HG03139 (cell line): ENCODE measurements around the gene SUMO3.
"Not testable (repeated sequence)": the region's sequence is repeated elsewhere in the genome, so short reads cannot be mapped to it uniquely, and the experiment has no call there.

Experiments
- ATAC-seq: cut with Tn5 transposase; IDR thresholded peaks from one replicate; pipeline ENCODE4 v1.9.1; 2021; ENCODE audit not compliant: unreplicated experiment

Gene SUMO3

DNA sequence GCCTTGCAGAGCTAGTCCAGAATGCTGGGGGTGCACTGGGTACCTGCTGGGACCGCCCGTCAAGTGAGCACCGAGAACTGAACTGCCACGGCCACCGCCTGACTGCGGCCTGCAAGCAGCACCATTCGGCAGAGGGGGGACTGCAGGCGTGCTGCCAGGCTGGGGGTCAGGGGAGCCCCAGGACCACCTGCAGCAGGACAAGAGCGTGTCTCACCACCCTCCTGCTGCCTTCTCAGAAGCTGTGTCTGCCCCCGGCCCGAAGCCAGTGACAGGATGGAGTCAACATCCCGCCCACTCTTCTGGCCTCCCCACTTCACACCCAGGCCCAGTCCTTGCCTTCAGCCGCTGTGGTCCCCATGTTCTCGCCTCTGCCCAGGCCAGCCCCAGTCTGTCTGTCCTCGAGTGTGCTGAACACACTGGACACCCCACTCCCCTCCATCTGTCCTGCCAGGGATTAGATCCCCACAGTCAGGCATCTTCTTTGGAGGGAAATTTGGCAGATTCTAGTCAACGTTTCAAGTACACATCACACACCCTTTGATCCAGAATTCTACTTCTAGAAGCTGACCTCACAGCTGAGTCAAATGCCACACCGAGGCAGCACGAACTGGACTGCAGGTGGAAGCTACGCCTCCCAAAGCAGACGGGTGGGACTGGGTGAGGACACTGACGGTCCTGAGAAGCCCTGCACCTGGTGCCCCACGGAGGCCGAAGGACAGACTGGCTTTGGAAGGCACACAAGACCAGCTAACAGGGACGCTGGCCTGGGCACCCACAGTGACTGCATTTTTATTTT, 29.6 kb upstream of the SUMO3 start:
- ATAC-seq = no peak

DNA sequence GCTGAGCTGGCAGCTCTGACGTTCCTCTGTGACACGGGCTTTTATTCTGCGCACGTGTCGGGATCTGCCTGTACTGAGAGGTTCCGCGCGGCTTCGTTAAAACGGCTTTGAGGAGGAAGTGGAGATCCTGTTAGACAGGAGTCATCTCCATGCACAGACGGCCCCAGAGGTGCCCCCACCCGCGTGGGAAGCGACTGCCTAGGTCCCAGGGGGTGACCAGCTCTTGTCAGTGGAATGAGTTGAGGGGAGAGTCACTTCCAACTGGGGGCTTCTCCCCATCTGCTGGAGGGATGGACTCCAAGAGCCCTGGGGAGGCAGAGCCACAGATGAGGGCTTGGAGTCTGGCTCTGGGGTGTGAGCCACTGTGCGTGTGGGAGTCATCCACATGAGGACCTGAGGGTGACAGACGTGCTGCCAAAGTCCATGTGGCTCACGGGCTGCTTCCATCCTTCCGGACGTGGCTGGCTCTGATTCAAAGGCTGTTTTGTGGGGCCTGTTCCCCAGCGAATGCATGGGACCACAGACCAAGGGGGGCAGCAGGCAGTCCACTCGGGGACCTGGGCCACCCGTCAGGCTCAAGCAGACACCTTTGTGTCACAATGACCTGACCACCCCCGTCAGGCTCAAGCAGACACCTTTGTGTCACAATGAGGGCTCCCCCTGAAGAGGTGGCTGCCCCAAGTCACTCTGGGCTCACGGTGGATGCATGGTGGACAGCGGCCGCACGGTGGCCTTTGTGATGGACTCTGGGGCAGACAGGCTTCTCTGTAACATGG, 28.8 kb upstream of the SUMO3 start:
- ATAC-seq = no peak

DNA sequence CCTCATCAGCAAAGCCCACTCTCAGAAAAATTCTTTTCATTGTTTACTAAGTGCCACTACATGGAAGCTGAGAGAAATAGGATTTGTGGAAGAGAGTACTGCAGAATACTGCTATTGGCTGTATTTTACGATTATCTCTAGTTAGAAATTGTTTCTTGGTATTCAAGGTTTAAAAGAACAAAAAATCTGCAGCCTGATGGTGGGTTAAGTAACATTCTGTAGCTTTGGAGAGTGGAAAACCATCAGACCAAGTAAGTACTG, 28.3 kb upstream of the SUMO3 start:
- no peak for ATAC-seq

DNA sequence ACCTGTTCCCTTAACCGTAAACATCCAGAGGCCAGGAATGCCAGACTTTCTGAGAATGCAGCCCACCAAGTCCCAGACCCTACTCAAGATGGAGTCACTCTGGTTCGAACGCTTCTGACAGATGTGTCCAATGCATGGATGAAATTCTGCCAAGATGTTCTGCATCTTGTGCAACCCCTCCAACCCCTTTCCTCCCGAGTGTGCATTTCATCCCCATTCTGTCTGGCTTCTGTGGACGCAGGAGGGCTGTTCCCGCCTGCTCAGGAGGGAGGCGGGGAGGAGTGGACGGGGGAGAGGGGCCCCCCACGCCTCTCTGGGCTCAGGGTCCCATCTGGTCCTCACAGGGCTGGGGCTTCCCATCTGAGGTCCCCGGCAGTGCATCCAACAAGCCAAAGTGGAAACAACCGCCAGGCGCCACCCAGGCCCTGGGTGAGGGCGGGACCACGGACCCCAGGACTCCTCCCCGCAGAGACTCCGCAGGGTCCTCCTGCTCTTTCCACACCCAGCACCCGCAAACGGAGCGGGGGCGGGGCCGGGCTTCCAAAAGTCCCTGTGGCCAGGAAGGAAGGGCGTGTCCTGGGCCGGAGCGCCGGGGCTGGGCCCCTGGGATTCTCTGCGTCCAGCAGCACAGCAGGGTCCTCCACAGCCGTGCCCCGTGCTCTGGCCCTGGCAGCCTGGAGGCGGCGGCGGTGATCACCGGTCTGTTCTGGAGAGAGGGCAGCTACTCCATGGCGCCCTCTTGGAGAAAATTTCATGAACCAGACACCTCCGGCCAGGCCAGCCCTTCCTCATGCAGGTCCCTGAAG, 27.8 kb upstream of the SUMO3 start:
- ATAC-seq = no peak

DNA sequence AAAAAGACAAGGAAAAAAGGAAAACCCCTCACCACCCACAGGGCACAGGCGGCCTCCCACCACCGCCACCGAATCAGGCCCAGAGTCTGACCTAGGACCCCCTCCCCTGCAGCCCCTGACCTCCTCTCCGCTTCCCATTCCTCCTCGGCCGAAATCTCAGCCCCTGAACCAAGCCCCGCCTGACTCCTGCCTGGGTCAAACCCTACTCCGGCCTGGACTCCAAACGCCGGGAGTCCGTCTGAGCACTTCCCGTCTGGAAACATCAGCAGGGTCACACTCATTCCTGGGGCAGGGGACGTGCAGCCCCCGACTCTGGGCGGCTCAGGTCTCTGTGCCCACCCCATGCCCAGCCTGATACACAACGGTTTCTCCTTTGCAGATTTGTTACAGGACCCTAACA, 26.4 kb upstream of the SUMO3 start:
- ATAC-seq = no peak

DNA sequence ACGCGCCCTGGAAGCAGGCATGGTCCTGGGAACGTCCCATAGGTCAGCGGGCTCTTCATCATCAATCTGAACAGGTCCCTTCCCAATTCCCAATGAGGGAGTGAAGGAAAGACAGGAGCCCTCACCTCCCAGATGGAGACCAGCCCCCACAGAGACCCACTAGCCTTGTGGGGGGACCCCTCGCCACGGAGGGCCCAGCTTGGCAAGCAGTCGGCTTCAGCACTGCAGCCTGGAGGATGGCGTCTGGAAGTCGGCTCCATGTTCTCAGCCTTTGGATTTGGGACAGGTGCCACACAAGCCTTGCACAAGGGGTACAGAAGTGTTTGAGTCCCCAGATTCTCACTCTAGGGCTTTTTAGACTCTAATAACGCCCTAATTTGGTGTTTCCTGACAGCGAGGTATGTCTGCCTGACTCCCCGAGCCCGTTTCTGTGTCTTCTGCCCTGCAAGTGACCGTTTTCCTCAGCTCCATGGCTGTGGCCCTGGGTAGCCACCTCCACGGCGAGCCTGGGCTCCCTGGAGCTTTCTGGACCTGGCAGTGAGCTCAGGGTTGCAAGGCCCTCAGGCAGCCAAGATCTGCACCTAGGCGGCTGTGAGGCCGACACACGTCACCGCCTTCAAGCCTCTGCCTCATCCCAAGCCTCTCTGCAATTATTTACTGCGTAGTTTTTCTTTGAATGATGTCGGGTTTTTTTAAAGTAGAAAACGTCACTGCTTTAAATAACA, 25.0 kb upstream of the SUMO3 start:
- no peak for ATAC-seq

DNA sequence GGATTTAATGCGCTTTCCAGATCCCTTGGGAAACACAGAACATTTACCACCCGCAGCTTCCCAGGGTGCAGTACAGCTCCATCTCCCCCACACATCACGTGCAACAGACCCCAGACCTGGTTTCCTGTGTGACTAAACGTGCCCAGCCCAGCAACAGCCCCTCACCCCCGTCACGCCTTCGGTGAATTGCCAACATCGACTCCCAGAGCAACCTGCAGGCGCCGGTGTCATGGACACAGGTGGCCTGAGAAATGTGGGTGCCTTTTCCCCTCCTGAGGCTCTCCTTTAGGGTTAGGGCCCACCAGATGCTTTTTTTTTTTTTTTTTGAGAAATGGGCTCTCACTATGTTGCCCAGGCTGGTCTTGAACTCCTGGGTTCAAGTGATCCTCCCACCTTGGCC, 24.2 kb upstream of the SUMO3 start:
- no peak for ATAC-seq

DNA sequence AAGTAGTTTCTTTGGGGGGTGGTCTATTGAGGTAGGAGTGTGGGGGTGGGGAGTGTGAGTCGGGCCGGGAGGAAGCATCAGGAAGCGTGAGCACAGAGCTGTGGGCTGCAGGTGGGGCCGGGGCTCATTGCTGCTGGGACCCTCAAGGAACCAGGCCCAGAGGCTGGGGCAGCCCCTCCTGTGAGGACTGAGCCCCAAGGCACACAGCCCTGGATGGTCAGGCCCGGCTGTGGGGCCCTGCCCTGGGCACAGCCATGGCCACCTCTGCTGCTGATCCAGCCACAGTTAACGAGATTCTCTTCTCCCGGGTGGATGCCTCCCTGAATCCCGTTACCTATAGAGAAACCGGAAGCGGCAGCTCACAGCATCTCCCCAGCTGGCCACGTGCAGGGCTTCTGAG, 22.9 kb upstream of the SUMO3 start:
- no peak for ATAC-seq

DNA sequence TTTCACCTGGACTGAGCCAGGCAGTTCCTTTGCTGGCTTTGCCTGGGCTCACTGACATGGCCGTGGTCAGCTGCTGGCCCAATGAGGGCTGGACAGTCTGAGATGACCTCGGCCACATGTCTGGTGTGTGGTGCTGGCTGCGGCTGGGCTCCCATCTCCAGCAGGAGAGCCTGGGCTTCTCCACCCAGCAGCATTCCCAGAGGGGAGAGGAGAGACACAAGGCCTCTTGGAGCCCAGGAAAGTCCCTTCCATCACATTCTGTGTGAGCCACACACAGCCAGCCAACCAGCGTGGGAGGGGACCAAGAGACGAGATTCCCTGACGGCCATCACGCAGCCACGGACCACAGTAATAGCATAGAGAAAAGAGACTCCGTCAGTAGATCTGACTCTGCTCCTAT, 21.1 kb upstream of the SUMO3 start:
- no peak for ATAC-seq

DNA sequence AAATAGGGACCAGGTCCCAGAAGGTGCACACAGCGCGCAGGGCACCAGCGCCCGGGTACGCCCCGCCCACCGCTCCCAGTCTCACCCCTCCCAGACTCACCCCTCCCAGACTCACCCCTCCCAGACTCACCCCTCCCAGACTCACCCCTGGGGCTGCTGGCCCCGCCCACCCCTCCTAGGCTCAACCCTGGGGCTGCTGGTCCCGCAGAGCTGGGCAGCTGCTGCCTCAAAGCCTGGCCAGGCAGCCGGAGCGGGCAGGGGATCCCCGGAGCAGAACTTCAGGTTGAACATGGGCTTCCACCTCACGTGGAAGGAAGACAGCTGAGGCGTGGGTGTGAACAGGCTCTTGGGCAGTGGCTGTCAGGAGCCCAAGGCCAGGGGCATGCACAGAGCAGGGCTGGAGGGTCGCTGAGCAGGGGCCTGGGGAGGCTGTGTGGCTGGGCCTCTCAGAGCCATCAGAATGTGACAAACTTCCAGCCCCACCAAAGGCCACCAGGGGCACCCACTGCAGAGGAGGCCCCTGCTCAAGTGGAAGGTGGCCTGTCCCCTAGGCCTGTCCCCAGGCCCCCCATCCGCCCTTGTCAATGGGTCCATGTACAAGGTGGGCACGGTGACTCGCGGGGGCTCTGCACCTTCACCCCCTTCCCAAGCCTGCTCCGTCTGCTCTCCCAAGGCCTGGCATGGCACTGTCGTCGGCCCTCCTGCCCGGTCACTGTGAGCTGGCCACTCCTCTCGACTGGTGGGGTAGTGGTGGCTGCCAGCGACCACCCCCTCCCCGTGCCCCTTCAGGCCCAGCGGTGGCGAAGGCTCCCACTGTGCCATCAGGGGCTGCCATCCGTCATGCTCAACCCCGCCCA, 20.4 kb upstream of the SUMO3 start:
- no peak for ATAC-seq

DNA sequence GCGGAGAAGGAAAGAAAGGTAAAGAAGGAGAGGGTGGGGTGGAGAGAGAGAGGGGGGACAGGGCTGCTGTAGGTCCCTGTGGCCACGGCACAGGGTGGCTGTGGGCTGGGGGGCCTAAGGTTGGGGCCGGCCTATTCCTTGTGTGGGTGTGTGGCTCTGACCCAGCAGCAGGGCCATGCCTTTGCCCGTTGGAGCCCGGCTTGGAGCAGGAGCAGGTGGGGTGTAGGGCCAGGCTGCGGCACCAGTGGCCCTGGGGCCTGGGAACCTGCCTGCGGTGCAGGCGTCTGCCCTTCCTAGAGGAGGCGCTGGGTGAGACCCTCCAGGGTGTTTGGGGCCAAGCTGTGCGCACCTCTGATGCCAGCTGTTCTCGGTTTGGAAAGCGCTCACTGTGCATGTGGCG, 19.7 kb upstream of the SUMO3 start:
- no peak for ATAC-seq

DNA sequence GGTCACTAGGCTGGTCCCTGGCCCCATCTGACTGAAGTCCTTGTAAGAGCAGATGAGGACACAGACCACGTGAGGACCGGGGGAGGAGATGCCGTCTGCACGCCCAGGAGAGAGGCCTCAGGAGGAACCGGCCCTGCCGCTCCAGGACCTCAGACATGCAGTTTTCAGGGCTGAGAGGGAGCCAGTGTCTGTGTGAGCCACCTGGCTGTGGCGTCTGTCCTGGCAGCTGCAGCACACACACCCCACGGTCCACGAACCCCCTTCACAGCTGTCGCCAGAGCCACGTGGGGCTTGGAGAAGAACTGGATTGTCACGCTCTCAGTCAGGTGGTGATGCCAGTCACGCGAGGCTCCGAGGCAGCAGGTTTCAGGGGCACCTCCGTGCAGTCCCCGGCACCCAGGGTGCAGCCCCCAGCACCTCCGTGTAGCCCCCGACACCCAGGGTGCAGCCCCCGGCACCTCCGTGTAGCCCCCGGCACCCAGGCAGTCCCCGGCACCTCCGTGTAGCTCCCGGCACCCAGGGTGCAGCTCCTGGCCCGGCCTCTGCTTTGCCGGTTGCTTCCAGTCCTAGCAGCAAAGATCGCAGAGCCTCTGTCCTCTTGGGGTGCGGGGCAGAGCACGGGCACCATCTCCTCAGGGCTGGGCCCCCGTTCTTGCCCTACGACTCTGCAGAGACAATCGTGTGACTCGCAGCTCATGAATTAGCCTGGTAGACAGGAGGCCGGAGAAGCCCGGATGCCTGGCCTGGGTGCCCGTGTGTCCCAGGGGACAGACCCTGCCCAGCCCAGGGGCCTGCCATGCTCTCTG, 19.0 kb upstream of the SUMO3 start:
- ATAC-seq = no peak

DNA sequence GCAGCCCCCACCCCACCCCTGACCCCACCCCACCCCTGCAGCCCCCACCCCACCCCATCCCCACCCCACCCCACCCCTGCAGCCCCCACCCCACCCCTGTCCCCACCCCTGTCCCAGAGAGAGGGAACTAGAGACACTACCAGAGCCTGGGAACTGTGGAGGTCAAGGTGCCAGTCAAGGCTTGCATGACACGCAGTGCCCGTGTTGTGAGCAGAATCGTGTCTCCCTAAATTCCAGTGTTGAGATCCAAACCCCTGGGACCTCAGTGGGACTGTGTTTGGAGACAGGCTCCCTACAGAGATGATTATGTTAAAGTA, 18.4 kb upstream of the SUMO3 start:
- no peak for ATAC-seq

DNA sequence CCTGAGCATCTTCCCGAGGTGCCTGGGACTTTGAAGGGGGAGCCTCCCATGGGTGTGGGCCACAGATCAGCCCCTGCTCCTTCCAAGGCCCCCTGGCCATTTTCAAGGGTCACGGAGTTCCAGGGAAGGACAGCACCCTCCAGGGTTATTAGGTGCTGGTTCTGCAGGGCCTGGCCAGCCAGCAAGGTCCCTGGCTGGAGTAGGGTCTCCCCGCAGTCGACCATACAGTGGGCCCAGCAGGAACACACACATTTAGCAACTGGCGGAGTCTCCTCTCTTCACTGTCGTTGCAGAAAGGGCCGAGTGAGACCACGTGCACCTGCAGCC, 17.7 kb upstream of the SUMO3 start:
- ATAC-seq = no peak

DNA sequence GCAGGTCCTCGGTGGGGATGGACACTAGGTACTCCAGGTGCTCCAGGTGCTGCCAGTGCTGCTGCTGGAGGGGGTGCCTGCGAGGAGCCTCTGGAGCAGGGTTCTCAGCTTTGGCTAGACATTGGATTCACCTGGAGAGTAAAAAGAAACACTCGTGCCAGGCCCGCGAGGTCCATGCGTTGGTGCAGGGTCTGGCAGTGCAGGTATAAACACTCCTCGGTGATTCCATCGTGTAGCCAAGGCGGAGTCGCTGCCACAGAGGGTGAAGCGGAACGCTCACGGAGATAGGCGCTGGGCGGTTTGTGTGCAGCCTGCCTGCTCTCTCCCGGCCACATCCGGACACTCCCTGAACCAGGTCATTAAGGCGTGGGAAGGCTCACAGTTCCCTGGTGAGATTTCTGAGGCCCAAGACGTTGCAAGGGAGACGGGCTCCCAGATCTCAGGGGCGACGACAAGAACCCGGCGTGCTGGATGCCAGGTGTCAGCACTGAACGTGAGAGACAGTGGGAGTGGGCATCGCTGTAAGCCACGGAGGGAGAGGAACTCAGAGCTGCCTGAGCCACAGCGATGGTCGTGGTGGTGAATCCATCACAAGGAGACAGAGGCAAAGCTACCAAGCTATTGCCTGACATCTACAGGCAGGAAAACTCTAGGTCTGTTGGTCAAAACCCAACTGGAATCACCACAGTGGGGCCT, 17.2 kb upstream of the SUMO3 start:
- ATAC-seq = no peak

DNA sequence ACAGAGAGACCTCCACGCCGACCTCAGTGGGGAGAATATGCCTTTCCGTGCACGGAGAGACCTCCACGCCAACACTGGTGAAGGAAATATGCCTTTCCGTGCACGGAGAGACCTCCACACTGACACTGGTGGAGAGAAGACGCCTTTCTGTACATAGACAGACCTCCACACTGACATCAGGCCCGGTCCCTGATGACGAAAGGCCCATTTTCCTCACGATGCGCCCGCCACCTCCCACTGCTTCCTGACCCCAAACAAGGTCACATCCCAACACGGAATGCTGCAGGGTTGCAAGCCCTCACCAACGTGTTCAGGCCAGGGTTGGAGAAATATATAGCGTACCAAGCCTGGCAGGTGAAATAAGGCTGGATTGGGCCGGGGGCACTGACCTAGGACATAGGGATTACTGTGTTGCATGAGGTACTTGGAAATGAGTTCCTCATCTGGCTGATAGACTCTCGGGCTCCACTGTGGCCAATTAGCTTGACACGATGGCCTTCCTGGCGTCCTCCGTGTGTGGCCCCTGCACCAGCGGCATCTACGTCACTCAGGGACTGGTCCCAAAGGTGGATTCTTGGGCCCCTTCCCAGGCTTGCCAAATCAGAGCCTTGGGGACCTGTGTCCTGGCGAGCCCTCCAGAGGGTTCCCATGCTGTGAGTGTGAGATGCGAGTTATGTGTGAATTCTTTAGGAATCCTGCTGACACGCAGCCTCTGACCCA, 16.5 kb upstream of the SUMO3 start:
- no peak for ATAC-seq

DNA sequence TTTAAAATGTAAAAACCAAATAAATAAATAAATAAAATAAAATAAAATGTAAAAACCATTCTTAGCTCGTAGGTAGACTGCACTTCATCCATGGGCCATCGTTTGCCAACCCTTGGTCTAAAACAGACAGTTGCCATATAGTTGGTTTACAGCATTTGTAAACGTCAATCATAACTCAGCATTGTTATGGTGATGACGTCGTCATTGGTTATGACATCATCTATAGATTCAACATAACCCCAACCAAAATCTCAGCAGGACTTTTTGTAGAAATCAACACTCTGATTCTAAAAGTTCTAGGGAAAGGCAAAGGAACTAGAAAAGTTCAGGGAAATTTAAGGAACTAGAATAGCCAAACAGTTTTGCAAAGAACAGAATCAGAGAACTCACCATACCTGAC, 15.8 kb upstream of the SUMO3 start:
- ATAC-seq = no peak

DNA sequence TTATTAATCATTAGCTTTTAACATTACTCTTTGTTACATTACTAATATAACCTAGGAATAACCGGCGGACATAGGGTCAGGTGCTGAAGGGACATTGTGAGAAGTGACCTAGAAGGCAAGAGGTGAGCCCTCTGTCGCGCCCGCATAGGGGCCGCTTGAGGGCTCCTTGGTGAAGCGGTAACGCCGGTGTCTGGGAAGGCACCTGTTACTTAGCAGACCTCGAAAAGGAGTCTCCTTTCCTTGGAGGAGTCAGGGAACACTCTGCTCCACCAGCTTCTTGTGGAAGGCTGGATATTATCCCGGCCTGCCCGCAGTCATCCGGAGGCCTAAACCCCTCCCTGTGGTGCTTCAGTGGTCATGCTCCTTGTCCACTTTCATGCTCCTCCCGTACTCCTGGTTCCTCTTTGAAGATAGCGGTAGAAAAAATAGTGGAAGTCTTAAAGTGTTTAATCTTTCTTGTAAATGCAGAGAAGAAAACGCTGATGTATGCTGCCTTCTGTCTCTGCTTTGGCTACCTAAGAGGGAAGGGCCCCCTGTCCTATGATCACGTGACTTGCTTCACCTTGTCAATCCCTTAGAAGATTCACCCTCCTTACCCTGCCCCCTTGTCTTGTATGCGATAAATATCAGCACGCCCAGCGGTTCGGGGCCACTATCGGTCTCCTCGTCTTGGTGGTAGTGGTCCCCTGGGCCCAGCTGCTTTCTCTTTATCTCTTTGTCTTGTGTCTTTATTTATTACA, 14.8 kb upstream of the SUMO3 start:
- not testable (repeated sequence) for ATAC-seq
